Inferior parietal cortex (tissue), 1 donor: ENCODE data around the gene GPX6.
"Not testable (repeated sequence)": the region's sequence is repeated elsewhere in the genome, so short reads cannot be mapped to it uniquely, and the experiment has no call there.

Experiments
- DNase-seq: peaks from one replicate; pipeline ENCODE4 v3.0.0-alpha.2; 2016; ENCODE audit errors: extremely low spot score

GPX6 gene

GRCh38 chr6:28480253-28480932 lies 35.2 kb downstream of the GPX6 start:
- DNase-seq, result no peak

- no peak for DNase-seq
Measured at GRCh38 chr6:28478518-28478917, 37.1 kb downstream of the GPX6 start.

GRCh38 chr6:28474441-28475219 lies 41.0 kb downstream of the GPX6 start:
- peak; percentile 83 for DNase-seq

- not testable (repeated sequence) for DNase-seq
Measured at GRCh38 chr6:28469153-28469745, 46.3 kb downstream of the GPX6 start.

DNA sequence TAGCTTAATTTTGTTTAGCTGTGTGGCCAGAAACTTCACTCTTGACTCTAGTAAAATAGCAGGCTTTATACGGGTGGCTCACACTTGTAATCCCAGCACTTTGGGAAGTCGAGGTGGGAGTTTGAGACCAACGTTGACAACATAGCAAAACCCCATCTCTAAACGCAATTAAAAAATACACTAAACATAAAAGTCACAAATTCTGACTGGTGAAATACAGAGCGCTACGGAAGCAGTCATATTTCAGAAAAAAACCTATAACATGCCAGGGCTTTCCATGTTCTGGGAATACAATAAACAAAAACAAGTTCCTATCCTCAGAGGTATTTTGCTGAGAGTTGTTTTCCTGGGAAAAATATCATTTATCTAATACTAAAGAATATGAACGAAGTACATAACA lies 47.5 kb downstream of the GPX6 start:
- no peak for DNase-seq

GRCh38 chr6:28462401-28462800 lies 53.2 kb downstream of the GPX6 start:
- no peak for DNase-seq

GRCh38 chr6:28458568-28458967 lies 57.0 kb downstream of the GPX6 start:
- no peak for DNase-seq
